Caco-2 (cell line): Measurements from ENCODE around the gene ADGRG4. TPM values are rescaled to one million over a fixed set of nuclear protein-coding genes. Genes with fewer than 3 reads are reported as not detected.

Source experiments
- BruUV-seq: library from RNA; stranded (reverse); fragments of 400-500 nt; replicated peaks from 2 replicates; lab custom pipeline; 2021; lab: Mats Ljungman, UMichigan
- CTCF ChIA-PET: fragments of 300-600 bp; sonication (Branson Sonifier 250); formaldehyde crosslinking; loops from one replicate; lab custom pipeline; 2022; ENCODE audit warnings: antibody characterized with exemption; lab: Charles Lee
- POLR2A ChIA-PET: fragments of 300-600 bp; sonication (Branson Sonifier 250); formaldehyde crosslinking; loops from one replicate; lab custom pipeline; 2022; ENCODE audit warnings: antibody characterized with exemption; lab: Charles Lee
- DNase-seq, 2 experiments: peaks; one replicate each; pipeline versions ENCODE4 v3.0.0 to v3.0.0-alpha.2; 2020 to 2022
- H3K27me3 ChIP-seq: replicated peaks from 2 replicates; pipeline ENCODE4 v1.6.0; 2011; ENCODE audit warnings: low read length; ENCODE audit not compliant: control insufficient read depth, insufficient read depth
- H3K36me3 ChIP-seq: 2 replicates; pipeline ENCODE4 v1.5.1; 2011; ENCODE audit warnings: low read length; ENCODE audit not compliant: control insufficient read depth, insufficient read depth
- H3K4me1 ChIP-seq: fragments of 250-450 bp; sonication (Bioruptor Pico); 2 replicates; pipeline ENCODE4 v1.5.1; 2020; ENCODE audit warnings: mild to moderate bottlenecking
- H3K4me3 ChIP-seq: 2 replicates; pipeline ENCODE4 v1.5.1; 2011; ENCODE audit warnings: low read depth, mild to moderate bottlenecking, control low read depth, low read length
- H3K9me3 ChIP-seq: fragments of 250-450 bp; sonication (Bioruptor Pico); 2 replicates; pipeline ENCODE4 v1.5.1; 2020; ENCODE audit warnings: mild to moderate bottlenecking, moderate library complexity
- H3K27ac Mint-ChIP-seq: one replicate; pipeline ENCODE4 v1.8.0; 2022; ENCODE audit warnings: mixed read lengths; ENCODE audit not compliant: unreplicated experiment
- H3K27me3 Mint-ChIP-seq: one replicate; pipeline ENCODE4 v1.8.0; 2022; ENCODE audit warnings: mixed read lengths; ENCODE audit not compliant: insufficient read depth, unreplicated experiment
- H3K36me3 Mint-ChIP-seq: one replicate; pipeline ENCODE4 v1.8.0; 2022; ENCODE audit warnings: mild to moderate bottlenecking, mixed read lengths; ENCODE audit not compliant: insufficient read depth, unreplicated experiment
- H3K4me1 Mint-ChIP-seq: one replicate; pipeline ENCODE4 v1.8.0; 2022; ENCODE audit warnings: low read depth, mixed read lengths; ENCODE audit not compliant: unreplicated experiment
- H3K4me3 Mint-ChIP-seq: one replicate; pipeline ENCODE4 v1.8.0; 2022; ENCODE audit warnings: mild to moderate bottlenecking, moderate library complexity, mixed read lengths; ENCODE audit not compliant: unreplicated experiment
- H3K9me3 Mint-ChIP-seq: one replicate; pipeline ENCODE4 v1.8.0; 2022; ENCODE audit warnings: mixed read lengths; ENCODE audit not compliant: unreplicated experiment
- CTCF ChIP-seq, 2 experiments: fragments of 200-600 bp in 1 of 2; IDR thresholded peaks; 1 replicate in 1 of 2; 2 replicates in 1 of 2; pipeline versions ENCODE4 v1.5.1 to v1.8.0; 2011 to 2022; ENCODE audit warnings: antibody characterized with exemption in 1 of 2, control low read depth in 1 of 2, inconsistent platforms in 1 of 2, low read depth in 1 of 2, low read length in 1 of 2, mild to moderate bottlenecking in 1 of 2, moderate library complexity in 1 of 2; ENCODE audit not compliant: insufficient read depth in 1 of 2, severe bottlenecking in 1 of 2, unreplicated experiment in 1 of 2
- intact Hi-C: fragments of 100-400 bp; cut with micrococcal nuclease; formaldehyde crosslinking; loops from one replicate; pipeline ENCODE4 v1.10.0; 2022; ENCODE audit not compliant: unreplicated experiment
- total RNA-seq: library from RNA; stranded (reverse); gene quantifications from 2 replicates; pipeline ENCODE4 v1.2.3, GENCODE V29; 2022

ADGRG4 gene
- total RNA-seq, 1 experiment from 2014 or later = not detected

GRCh38 chrX:136369377-136369776 lies 68.6 kb downstream of the ADGRG4 start:
- H3K9me3 ChIP-seq = no peaks in the 10 kb centered on the region
- Mint-ChIP-seq H3K27me3 (peaks cover 6% of the 10 kb centered on the region), H3K4me1 (no peaks in the 10 kb centered on the region), H3K36me3 (no peaks in the 10 kb centered on the region), H3K9me3 (no peaks in the 10 kb centered on the region), H3K27ac (no peak overlapping the region), H3K4me3 (no peak overlapping the region)
- intact Hi-C loops = no loop called here
- POLR2A ChIA-PET = no interaction called here
- TF ChIP-seq CTCF (IDR thresholded peaks at IDR 0.05; ENCODE audit: insufficient read depth in 1 of 2, low read depth in 1 of 2, low read length in 1 of 2, severe bottlenecking in 1 of 2, unreplicated experiment in 1 of 2) = no peak
- CTCF ChIA-PET = no interaction called here
- no peaks in the 10 kb centered on the region for H3K36me3 ChIP-seq
- no peaks in the 10 kb centered on the region for H3K4me1 ChIP-seq
- DNase-seq = no peak
- no peaks in the 10 kb centered on the region for H3K27me3 ChIP-seq
- no peak overlapping the region for H3K4me3 ChIP-seq
- BruUV-seq = no TSS peak

GRCh38 chrX:136376713-136377112 lies 76.0 kb downstream of the ADGRG4 start:
- no peaks in the 10 kb centered on the region for H3K9me3 ChIP-seq
- Mint-ChIP-seq H3K4me1 (no peaks in the 10 kb centered on the region), H3K9me3 (no peaks in the 10 kb centered on the region), H3K4me3 (no peak overlapping the region), H3K36me3 (no peaks in the 10 kb centered on the region), H3K27me3 (peaks cover 4% of the 10 kb centered on the region), H3K27ac (no peak overlapping the region)
- no peak overlapping the region for H3K4me3 ChIP-seq
- no peaks in the 10 kb centered on the region for H3K4me1 ChIP-seq
- H3K27me3 ChIP-seq = no peaks in the 10 kb centered on the region
- ChIA-PET CTCF (no interaction called here), POLR2A (no interaction called here)
- intact Hi-C loops = no loop called here
- BruUV-seq = no TSS peak
- H3K36me3 ChIP-seq = no peaks in the 10 kb centered on the region
- no peak for DNase-seq
- TF ChIP-seq CTCF (IDR thresholded peaks at IDR 0.05; ENCODE audit: insufficient read depth in 1 of 2, low read depth in 1 of 2, low read length in 1 of 2, severe bottlenecking in 1 of 2, unreplicated experiment in 1 of 2) = no peak

GRCh38 chrX:136380010-136380769 lies 79.4 kb downstream of the ADGRG4 start:
- Histone ChIP-seq H3K4me3 (no peak overlapping the region), H3K27me3 (no peaks in the 10 kb centered on the region), H3K9me3 (no peaks in the 10 kb centered on the region), H3K36me3 (no peaks in the 10 kb centered on the region), H3K4me1 (no peaks in the 10 kb centered on the region)
- TF ChIP-seq CTCF (IDR thresholded peaks at IDR 0.05; ENCODE audit: insufficient read depth in 1 of 2, low read depth in 1 of 2, low read length in 1 of 2, severe bottlenecking in 1 of 2, unreplicated experiment in 1 of 2) = no peak
- no peak overlapping the region for H3K4me3 Mint-ChIP-seq
- ChIA-PET CTCF (no interaction called here), POLR2A (no interaction called here)
- no peaks in the 10 kb centered on the region for H3K4me1 Mint-ChIP-seq
- no peaks in the 10 kb centered on the region for H3K9me3 Mint-ChIP-seq
- no TSS peak for BruUV-seq
- DNase-seq = no peak
- intact Hi-C loops = no loop called here
- H3K27ac Mint-ChIP-seq = no peak overlapping the region
- H3K27me3 Mint-ChIP-seq = peaks cover 4% of the 10 kb centered on the region
- H3K36me3 Mint-ChIP-seq = no peaks in the 10 kb centered on the region
